Left ventricle myocardium inferior (tissue), 1 donor: Measurements from ENCODE around the gene DNAJC16. TPM values are rescaled to one million over a fixed set of nuclear protein-coding genes. Genes with fewer than 3 reads are reported as not detected.

Source experiments
- DNase-seq: peaks from one replicate; pipeline ENCODE4 v3.0.0-alpha.2; 2020
- H3K27ac ChIP-seq: fragments of 200-600 bp; replicated peaks from 2 replicates; pipeline ENCODE4 v1.8.0; 2021
- H3K27me3 ChIP-seq: fragments of 200-600 bp; 2 replicates; pipeline ENCODE4 v1.8.0; 2021; ENCODE audit warnings: low read depth
- H3K36me3 ChIP-seq: fragments of 200-600 bp; 2 replicates; pipeline ENCODE4 v1.8.0; 2021
- H3K4me1 ChIP-seq: fragments of 200-600 bp; 2 replicates; pipeline ENCODE4 v1.8.0; 2021
- H3K4me3 ChIP-seq: fragments of 200-600 bp; 2 replicates; pipeline ENCODE4 v1.8.0; 2021; ENCODE audit warnings: mild to moderate bottlenecking, moderate library complexity
- H3K9me3 ChIP-seq: fragments of 200-600 bp; replicated peaks from 2 replicates; pipeline ENCODE4 v1.8.0; 2021
- intact Hi-C: fragments of 100-400 bp; cut with micrococcal nuclease; formaldehyde crosslinking; loops from one replicate; pipeline ENCODE4 v1.11.0; 2022
- total RNA-seq: library from RNA; stranded (reverse); fragmentation: NEBNext Ultra II Directional; extraction: Animal tissue kit (Norgen Biotek cat#: 25700); gene quantifications from one replicate; pipeline ENCODE4 v1.2.1, GENCODE V29; 2021
- TF ChIP-seq, protein P1 (sequence below): fragments of 200-600 bp; IDR thresholded peaks from 2 replicates; pipeline ENCODE4 v1.8.0; 2021; ENCODE audit warnings: antibody characterized with exemption, mild to moderate bottlenecking, borderline replicate concordance
- donor health status: DM: no; HTN: yes; CAD: no; lungs with severe emphysema.

DNAJC16 gene
- total RNA-seq, 1 donor from 2014 or later = 16.2 TPM

GRCh38 chr1:15522551-15522950 lies 4.1 kb upstream of the DNAJC16 start:
- no peaks in the 10 kb centered on the region for H3K9me3 ChIP-seq
- no peaks in the 10 kb centered on the region for H3K27me3 ChIP-seq
- DNase-seq = no peak
- no peak overlapping the region for H3K27ac ChIP-seq
- TF ChIP-seq, protein P1, sequence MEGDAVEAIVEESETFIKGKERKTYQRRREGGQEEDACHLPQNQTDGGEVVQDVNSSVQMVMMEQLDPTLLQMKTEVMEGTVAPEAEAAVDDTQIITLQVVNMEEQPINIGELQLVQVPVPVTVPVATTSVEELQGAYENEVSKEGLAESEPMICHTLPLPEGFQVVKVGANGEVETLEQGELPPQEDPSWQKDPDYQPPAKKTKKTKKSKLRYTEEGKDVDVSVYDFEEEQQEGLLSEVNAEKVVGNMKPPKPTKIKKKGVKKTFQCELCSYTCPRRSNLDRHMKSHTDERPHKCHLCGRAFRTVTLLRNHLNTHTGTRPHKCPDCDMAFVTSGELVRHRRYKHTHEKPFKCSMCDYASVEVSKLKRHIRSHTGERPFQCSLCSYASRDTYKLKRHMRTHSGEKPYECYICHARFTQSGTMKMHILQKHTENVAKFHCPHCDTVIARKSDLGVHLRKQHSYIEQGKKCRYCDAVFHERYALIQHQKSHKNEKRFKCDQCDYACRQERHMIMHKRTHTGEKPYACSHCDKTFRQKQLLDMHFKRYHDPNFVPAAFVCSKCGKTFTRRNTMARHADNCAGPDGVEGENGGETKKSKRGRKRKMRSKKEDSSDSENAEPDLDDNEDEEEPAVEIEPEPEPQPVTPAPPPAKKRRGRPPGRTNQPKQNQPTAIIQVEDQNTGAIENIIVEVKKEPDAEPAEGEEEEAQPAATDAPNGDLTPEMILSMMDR = no peak
- intact Hi-C loops = no loop called here
- peaks cover 41% of the 10 kb centered on the region for H3K4me1 ChIP-seq
- H3K36me3 ChIP-seq = peaks cover 6% of the 10 kb centered on the region
- no peak overlapping the region for H3K4me3 ChIP-seq

DNA sequence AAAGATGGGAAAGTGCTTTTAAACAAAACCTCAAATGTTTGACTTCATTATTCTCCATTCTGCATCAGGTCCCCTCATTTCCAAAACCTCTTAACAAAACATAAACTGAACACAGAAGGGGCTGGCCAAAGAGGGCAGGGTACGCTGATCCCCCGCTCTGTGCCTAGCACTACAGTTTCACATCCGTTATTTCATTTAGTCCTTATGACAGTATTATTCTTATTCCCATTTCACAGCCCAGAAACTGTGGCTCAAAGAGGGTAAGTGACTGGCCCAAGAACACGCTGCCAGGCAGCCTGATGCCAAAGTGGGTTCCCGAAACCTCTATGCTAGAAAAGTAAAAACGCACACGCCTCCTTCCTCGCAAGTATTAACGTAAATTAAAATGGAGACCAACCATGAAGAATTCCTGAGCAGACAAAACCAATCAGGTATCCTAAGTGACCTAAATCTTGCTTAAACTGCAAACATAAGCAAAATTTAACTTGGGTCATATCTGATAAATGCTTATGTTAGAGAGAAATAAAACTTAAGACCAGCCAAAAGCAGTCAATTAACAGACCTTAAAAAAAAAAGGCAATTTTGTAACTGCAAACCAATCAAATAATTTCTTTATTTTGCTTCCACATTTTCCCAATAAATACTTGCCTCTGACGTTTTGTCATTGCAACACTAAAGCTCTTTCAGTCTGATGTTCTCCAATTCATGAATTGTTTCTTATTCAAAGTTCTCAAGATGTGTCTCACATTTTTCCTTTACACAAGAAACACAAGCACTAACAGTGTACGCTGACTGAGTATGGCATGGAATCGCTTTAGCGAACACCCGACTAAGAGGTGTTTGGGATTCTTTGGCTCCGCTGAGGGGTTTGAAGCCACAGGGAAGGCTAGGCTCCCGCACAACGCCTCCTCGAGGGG lies 3.3 kb upstream of the DNAJC16 start:
- peaks cover 49% of the 10 kb centered on the region for H3K4me1 ChIP-seq
- intact Hi-C loops = no loop called here
- TF ChIP-seq, protein P1 = no peak
- no peaks in the 10 kb centered on the region for H3K36me3 ChIP-seq
- DNase-seq = no peak
- no peaks in the 10 kb centered on the region for H3K9me3 ChIP-seq
- H3K4me3 ChIP-seq = peak overlapping the region; percentile 93
- no peaks in the 10 kb centered on the region for H3K27me3 ChIP-seq
- peak overlapping the region; percentile 98 for H3K27ac ChIP-seq

GRCh38 chr1:15524021-15524282 lies 2.7 kb upstream of the DNAJC16 start, which contains the start of gene CASP9:
Gene CASP9, minus strand, starts transcription at chr1:15524215. Its CDS starts 15 bp downstream, at chr1:15524200.
- H3K9me3 ChIP-seq = no peaks in the 10 kb centered on the region
- H3K27me3 ChIP-seq = no peaks in the 10 kb centered on the region
- H3K4me1 ChIP-seq = peaks cover 49% of the 10 kb centered on the region
- peak within 1 kb of the TSS; percentile 98 for H3K27ac ChIP-seq
- TF ChIP-seq, protein P1 = peak; percentile 23
- no peak for DNase-seq
- intact Hi-C loops = no loop called here
- H3K36me3 ChIP-seq = no peaks in the 10 kb centered on the region
- peak within 1 kb of the TSS; percentile 93 for H3K4me3 ChIP-seq

DNA sequence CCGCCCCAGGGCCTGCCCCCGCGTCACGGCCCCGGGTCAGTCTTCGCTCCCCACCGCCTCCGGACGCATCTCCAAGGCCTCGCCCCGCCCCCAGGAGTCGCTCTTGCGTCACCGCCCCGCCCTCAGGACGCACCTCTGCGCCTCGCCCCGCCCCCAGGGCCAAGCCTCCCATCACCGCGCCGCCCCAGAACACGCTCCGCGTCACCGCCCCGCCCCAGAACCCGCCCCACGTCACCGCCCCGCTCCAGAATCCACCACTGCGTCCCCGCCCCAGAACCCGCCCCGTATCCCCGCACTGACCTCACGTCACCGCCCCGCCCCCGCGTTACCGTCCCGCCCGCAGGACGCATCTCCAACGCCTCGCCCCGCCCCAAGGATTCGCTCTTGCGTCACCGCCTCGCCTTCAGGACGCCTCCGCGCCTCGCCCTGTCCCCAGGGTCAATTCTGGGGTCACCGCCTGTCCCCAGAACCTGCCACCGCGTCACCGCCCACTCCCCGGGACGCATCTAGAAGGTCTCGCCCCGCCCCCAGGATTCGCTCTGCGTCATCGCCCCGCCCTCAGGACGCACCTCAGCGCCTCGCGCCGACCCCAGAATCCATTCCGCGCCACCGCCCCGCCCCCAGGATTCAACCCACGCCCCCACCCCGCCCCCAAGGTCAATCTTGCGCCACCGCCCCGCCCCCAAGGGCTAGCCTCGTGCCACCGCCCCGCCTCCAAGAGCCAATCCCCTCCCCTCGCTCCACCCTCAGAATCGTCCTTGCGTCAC lies 2.2 kb upstream of the DNAJC16 start:
- TF ChIP-seq, protein P1 = no peak
- peak overlapping the region; percentile 98 for H3K27ac ChIP-seq
- H3K27me3 ChIP-seq = no peaks in the 10 kb centered on the region
- intact Hi-C loops = no loop called here
- H3K9me3 ChIP-seq = no peaks in the 10 kb centered on the region
- H3K4me1 ChIP-seq = peaks cover 49% of the 10 kb centered on the region
- DNase-seq = peak; percentile 100
- peak overlapping the region; percentile 93 for H3K4me3 ChIP-seq
- H3K36me3 ChIP-seq = no peaks in the 10 kb centered on the region

DNA sequence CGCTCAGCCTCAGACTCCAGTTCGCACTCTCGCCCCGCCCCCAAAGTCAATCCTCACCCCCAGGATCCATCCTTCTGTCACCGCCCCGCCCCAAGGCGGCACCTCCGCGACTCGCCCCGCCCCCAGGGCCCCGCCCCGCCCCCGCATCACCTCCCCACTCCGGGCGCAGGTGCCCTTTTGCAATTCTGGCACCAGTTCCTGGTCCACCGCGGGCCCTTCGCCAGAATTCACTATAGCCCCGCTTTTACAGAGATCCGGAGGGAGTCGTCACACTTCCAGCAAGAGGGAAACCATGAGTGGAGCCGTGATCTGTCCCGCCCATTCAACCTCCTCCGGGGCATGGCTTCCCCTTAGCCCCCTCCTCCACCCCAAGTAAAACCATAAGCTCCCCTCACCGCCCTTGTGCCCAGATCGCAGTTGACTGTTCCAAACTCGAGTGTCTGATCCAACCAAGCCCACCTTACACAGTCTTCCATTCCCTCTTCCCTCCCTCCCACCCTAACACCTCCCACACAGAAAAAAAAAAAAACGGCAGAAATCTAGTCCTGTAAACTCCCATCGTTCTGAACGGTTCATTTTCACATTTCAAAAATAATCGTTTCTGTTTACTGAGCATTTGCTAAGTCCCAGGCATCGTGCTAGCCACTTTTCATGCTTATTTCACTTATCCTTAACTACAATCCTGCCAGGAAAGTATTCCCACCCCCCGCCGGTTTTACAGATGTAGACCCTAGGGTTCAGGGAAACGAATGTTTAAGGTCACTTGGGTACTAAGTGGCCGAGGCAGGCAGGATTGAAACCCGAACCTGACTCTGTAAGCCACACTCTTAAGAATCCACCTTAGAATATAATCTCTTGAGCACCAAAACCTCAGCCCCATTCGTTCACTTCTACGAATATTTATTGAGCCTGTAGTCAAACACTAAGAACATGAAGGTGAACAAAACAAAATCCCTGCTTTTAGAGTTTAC lies 1.3 kb upstream of the DNAJC16 start:
- intact Hi-C loops = no loop called here
- H3K27ac ChIP-seq = peak overlapping the region; percentile 98
- peak; percentile 99 for DNase-seq
- no peaks in the 10 kb centered on the region for H3K36me3 ChIP-seq
- H3K4me1 ChIP-seq = peaks cover 44% of the 10 kb centered on the region
- H3K4me3 ChIP-seq = peak overlapping the region; percentile 93
- H3K9me3 ChIP-seq = no peaks in the 10 kb centered on the region
- no peaks in the 10 kb centered on the region for H3K27me3 ChIP-seq
- TF ChIP-seq, protein P1 = no peak
